ENCODE measurements around the gene GPD2. TPM values are rescaled to one million over a fixed set of nuclear protein-coding genes. Genes with fewer than 3 reads are reported as not detected.

The GPD2 gene
- polyA plus RNA-seq, 1 donor from 2014 or later: 3.5 TPM

GRCh38 chr2:156537141-156537540 lies 101.0 kb downstream of the GPD2 start:
- no peaks in the 10 kb centered on the region for H3K9me2 ChIP-seq (ENCODE audit: insufficient read depth, low read length)
- H3K27me3 ChIP-seq (ENCODE audit: insufficient read depth, low read depth, low read length): no peaks in the 10 kb centered on the region
- H3K79me2 ChIP-seq (replicated peaks; ENCODE audit: insufficient read depth, low read length): no peaks in the 10 kb centered on the region
- no peak overlapping the region for H3K4me2 ChIP-seq (ENCODE audit: low read length)
- H3K36me3 ChIP-seq (ENCODE audit: insufficient read depth, low read length): no peaks in the 10 kb centered on the region
- H3K9ac ChIP-seq (ENCODE audit: low read length): no peak overlapping the region
- no peaks in the 10 kb centered on the region for H3K9me3 ChIP-seq (ENCODE audit: low read length)
- no peak for TF ChIP-seq SMC3 (conservative IDR thresholded peaks at IDR 0.05; ENCODE audit: poor library complexity)
- no peak for TF ChIP-seq POLR2AphosphoS5 (IDR thresholded peaks at IDR 0.05)
- TF ChIP-seq CTCF (IDR thresholded peaks at IDR 0.05; ENCODE audit: poor library complexity, severe bottlenecking): no peak
- no peak for TF ChIP-seq EZH2 (IDR thresholded peaks at IDR 0.05; ENCODE audit: borderline replicate concordance, insufficient read depth, low read length, poor library complexity, severe bottlenecking)
- H4K20me1 ChIP-seq (ENCODE audit: insufficient read depth): no peaks in the 10 kb centered on the region
- no peak overlapping the region for H3K4me3 ChIP-seq (ENCODE audit: low read length)
- H2AFZ ChIP-seq (ENCODE audit: low read depth, low read length): no peak overlapping the region
- H3K27ac ChIP-seq (ENCODE audit: low read length): no peak overlapping the region
- H3F3A ChIP-seq (ENCODE audit: insufficient read depth, low read length, poor library complexity, severe bottlenecking): no peaks in the 10 kb centered on the region

- Histone ChIP-seq H3K9me3 (ENCODE audit: low read length) (no peaks in the 10 kb centered on the region), H2AFZ (ENCODE audit: low read depth, low read length) (no peak overlapping the region), H3K79me2 (replicated peaks; ENCODE audit: insufficient read depth, low read length) (no peaks in the 10 kb centered on the region), H3K36me3 (ENCODE audit: insufficient read depth, low read length) (no peaks in the 10 kb centered on the region), H4K20me1 (ENCODE audit: insufficient read depth) (no peaks in the 10 kb centered on the region), H3K9me2 (ENCODE audit: insufficient read depth, low read length) (no peaks in the 10 kb centered on the region), H3F3A (ENCODE audit: insufficient read depth, low read length, poor library complexity, severe bottlenecking) (no peaks in the 10 kb centered on the region), H3K9ac (ENCODE audit: low read length) (no peak overlapping the region), H3K27me3 (ENCODE audit: insufficient read depth, low read depth, low read length) (no peaks in the 10 kb centered on the region), H3K4me2 (ENCODE audit: low read length) (no peak overlapping the region), H3K27ac (ENCODE audit: low read length) (no peak overlapping the region), H3K4me3 (ENCODE audit: low read length) (no peak overlapping the region)
- TF ChIP-seq SMC3 (conservative IDR thresholded peaks at IDR 0.05; ENCODE audit: poor library complexity): no peak
- no peak for TF ChIP-seq MXI1 (conservative IDR thresholded peaks at IDR 0.05; ENCODE audit: poor library complexity, severe bottlenecking)
- no peak for TF ChIP-seq RAD21 (conservative IDR thresholded peaks at IDR 0.05)
These were observed 101.9 kb downstream of the GPD2 start for GRCh38 chr2:156538083-156538504.

DNA sequence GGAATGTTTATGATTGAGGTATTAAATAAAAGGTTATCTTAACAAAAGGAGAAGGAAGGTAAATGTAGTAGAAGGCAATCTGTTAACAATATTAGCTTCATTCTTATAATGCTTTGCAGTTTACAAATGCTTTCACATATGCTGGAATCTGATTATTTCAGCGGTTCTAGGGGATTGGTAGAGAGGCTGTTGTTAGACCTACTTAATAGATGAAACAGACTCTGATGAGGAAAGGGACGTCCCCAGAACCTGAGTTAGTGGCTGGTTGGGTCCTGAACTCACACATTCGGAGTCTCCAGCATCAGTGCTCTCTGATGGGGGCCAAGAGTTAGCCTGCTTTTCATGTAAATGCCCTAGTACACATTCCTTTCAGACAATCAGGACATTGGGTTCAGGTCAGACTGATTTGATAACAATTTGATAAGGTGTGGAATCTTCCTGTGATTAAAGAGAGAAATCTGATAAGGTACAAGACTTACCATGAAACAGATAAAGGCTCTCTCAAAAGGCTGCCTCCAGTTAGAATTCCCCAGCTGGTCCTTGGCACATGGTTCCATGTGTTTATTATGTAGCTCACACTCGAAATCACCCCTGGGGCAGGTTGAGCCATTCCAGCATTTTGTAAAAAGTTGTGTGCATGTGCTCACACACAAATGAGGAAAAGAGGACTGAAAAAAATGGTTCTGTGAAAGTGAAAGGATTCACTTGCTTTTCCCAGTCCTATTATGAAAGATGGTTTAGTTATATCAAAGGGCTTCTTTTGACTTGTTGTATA lies 103.1 kb downstream of the GPD2 start:
- H3K79me2 ChIP-seq (replicated peaks; ENCODE audit: insufficient read depth, low read length): no peaks in the 10 kb centered on the region
- H3K4me3 ChIP-seq (ENCODE audit: low read length): no peak overlapping the region
- TF ChIP-seq RAD21 (conservative IDR thresholded peaks at IDR 0.05): no peak
- TF ChIP-seq REST (IDR thresholded peaks at IDR 0.05; ENCODE audit: borderline replicate concordance): no peak
- no peak for TF ChIP-seq POLR2AphosphoS5 (IDR thresholded peaks at IDR 0.05)
- TF ChIP-seq EZH2 (IDR thresholded peaks at IDR 0.05; ENCODE audit: borderline replicate concordance, insufficient read depth, low read length, poor library complexity, severe bottlenecking): no peak
- no peak for TF ChIP-seq TAF1 (IDR thresholded peaks at IDR 0.05; ENCODE audit: low read depth)
- no peak for TF ChIP-seq CTCF (IDR thresholded peaks at IDR 0.05; ENCODE audit: poor library complexity, severe bottlenecking)
- TF ChIP-seq MXI1 (conservative IDR thresholded peaks at IDR 0.05; ENCODE audit: poor library complexity, severe bottlenecking): no peak
- TF ChIP-seq EP300 (conservative IDR thresholded peaks at IDR 0.05; ENCODE audit: poor library complexity, severe bottlenecking): no peak
- TF ChIP-seq SMC3 (conservative IDR thresholded peaks at IDR 0.05; ENCODE audit: poor library complexity): no peak
- H2AFZ ChIP-seq (ENCODE audit: low read depth, low read length): no peak overlapping the region
- no peaks in the 10 kb centered on the region for H3K9me3 ChIP-seq (ENCODE audit: low read length)
- H3K9me2 ChIP-seq (ENCODE audit: insufficient read depth, low read length): no peaks in the 10 kb centered on the region
- H3F3A ChIP-seq (ENCODE audit: insufficient read depth, low read length, poor library complexity, severe bottlenecking): no peaks in the 10 kb centered on the region
- H3K27me3 ChIP-seq (ENCODE audit: insufficient read depth, low read depth, low read length): no peaks in the 10 kb centered on the region
- H3K27ac ChIP-seq (ENCODE audit: low read length): no peak overlapping the region
- H3K36me3 ChIP-seq (ENCODE audit: insufficient read depth, low read length): no peaks in the 10 kb centered on the region
- H3K9ac ChIP-seq (ENCODE audit: low read length): no peak overlapping the region
- no peak overlapping the region for H3K4me2 ChIP-seq (ENCODE audit: low read length)
- no peaks in the 10 kb centered on the region for H4K20me1 ChIP-seq (ENCODE audit: insufficient read depth)
